ENCODE measurements around the gene SNX21.
A peak's percentile ranks its signal among the peaks of the same experiment; 100 is the strongest.

SNX21 gene

DNA sequence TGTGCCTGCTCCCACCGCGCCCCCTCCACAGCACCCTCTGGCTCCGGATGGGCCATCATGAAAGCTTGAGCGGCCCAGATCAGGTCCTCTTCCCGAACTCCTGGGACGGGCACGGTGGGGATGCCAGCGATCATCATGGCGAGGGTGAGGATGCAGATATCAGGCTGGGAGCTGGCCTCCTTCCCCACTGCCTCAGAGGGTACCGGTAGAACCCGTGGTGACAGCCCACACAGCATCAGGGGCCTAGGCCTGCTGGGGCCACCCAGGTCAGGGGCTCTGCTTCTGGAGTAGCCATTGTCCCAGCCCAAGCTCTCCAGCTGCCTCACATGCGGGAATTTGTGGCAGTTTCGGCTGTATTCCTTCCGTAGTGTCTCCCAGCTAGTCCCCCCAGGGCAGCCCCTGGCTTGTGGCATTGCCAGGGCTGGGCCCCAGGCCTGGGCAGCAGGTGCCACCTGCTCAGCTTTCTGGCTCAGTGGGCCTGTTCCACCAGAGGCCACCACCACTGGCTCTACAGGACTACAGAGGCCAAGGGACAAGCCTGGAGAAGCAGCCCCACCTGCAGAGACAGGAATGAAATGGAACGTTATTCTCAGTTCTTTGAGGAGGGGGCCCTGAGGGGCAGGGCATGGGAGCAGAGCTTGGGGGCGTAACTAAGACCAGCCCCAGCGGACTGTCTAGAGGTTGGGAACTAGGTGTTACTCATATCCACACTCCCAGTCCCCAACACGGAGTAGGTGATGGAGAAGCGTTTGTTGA, 53.2 kb downstream of the SNX21 start:
- Histone ChIP-seq H3K4me3 (ENCODE audit: low read depth, low read length) (no peak overlapping the region), H3K36me3 (ENCODE audit: control insufficient read depth, insufficient read depth, low read length) (peaks cover 45% of the 10 kb centered on the region), H3K4me1 (ENCODE audit: control insufficient read depth, insufficient read depth, low read length) (no peaks in the 10 kb centered on the region), H3K27ac (ENCODE audit: low read depth, low read length) (no peak overlapping the region), H3K27me3 (ENCODE audit: control insufficient read depth, insufficient read depth, low read length) (no peaks in the 10 kb centered on the region), H3K9me3 (ENCODE audit: control insufficient read depth, insufficient read depth, low read depth, low read length) (no peaks in the 10 kb centered on the region), H3K9ac (ENCODE audit: low read length) (no peak overlapping the region)

- peaks cover 43% of the 10 kb centered on the region for H3K36me3 ChIP-seq (ENCODE audit: control insufficient read depth, insufficient read depth, low read length)
- H3K4me3 ChIP-seq (ENCODE audit: low read depth, low read length), result no peak within 1 kb of the TSS
- no peak within 1 kb of the TSS for H3K27ac ChIP-seq (ENCODE audit: low read depth, low read length)
- no peak within 1 kb of the TSS for H3K9ac ChIP-seq (ENCODE audit: low read length)
- no peaks in the 10 kb centered on the region for H3K9me3 ChIP-seq (ENCODE audit: control insufficient read depth, insufficient read depth, low read depth, low read length)
- H3K27me3 ChIP-seq (ENCODE audit: control insufficient read depth, insufficient read depth, low read length), result no peaks in the 10 kb centered on the region
- no peaks in the 10 kb centered on the region for H3K4me1 ChIP-seq (ENCODE audit: control insufficient read depth, insufficient read depth, low read length)
These were observed 53.7 kb downstream of the SNX21 start, which contains the start of gene SPATA25 for GRCh38 chr20:45887346-45887715. Gene SPATA25, minus strand, starts transcription at chr20:45887622. Its CDS starts 32 bp downstream, at chr20:45887590.

DNA sequence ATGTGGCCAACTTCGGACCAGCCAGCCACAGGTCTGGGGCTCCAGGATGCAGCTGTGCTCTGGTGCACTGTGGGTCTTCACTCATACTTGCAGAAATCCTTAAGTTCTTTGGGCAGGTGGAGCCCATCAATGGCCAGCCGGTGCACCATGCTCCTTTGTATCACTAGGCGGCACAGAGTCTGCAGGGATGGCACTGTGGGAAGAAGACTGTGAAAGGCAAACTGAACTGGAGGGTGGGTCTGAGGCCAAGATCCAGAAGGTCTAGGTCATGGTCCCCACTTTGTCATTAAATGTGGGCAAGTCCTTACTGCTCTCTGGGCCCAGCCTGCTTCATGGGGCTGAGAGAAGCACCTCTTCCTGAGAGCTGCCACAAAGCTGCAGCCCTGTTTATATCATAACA, 55.1 kb downstream of the SNX21 start:
- Histone ChIP-seq H3K36me3 (ENCODE audit: control insufficient read depth, insufficient read depth, low read length) (peaks cover 37% of the 10 kb centered on the region), H3K27me3 (ENCODE audit: control insufficient read depth, insufficient read depth, low read length) (no peaks in the 10 kb centered on the region), H3K27ac (ENCODE audit: low read depth, low read length) (no peak overlapping the region), H3K4me1 (ENCODE audit: control insufficient read depth, insufficient read depth, low read length) (no peaks in the 10 kb centered on the region), H3K9ac (ENCODE audit: low read length) (no peak overlapping the region), H3K4me3 (ENCODE audit: low read depth, low read length) (no peak overlapping the region), H3K9me3 (ENCODE audit: control insufficient read depth, insufficient read depth, low read depth, low read length) (no peaks in the 10 kb centered on the region)

DNA sequence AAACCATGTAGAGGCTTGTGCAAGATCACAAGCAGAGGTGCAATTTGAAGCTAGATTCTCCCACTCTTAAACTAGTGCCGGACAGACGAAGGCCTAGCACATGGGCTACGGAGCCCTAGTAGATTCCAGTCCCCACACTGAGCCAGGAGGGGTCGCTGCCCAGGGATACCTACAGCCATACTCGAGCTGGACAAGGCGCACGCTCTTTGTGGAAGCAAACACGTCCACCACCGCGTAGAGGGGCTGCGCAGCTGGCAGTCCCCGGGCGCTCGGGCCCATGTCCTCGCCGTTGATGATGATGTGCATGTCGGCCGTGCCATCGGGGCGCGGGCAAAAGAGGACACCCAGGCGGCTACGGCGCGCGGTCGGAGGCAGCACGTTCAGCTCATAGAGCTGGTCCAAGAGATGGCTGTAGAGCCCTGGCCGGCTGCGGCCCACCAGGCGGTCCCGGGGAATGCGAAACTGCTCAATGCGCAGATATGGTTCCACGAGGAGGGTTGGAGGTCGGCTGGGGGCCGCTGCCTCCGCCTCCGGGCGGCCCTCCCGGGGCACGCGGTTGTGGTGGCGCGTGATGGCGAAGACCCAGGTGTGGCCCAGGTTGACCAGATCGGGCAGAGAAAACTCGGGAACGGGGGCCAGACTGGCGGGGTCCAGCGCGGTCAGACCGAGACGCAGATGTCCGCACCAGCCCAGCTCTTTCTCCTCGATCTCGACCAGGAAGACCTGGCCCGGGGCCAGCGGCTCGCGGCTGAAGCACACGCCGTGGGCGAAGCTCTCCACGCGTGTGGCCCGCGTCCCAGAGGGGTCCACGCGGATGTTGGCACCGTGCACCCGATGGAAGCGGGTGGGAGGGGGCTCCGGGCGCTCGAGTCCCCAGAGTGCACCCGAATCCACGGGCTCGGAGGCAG, 56.7 kb downstream of the SNX21 start:
- no peaks in the 10 kb centered on the region for H3K27me3 ChIP-seq (ENCODE audit: control insufficient read depth, insufficient read depth, low read length)
- no peaks in the 10 kb centered on the region for H3K9me3 ChIP-seq (ENCODE audit: control insufficient read depth, insufficient read depth, low read depth, low read length)
- no peaks in the 10 kb centered on the region for H3K4me1 ChIP-seq (ENCODE audit: control insufficient read depth, insufficient read depth, low read length)
- H3K9ac ChIP-seq (ENCODE audit: low read length), result peak overlapping the region; percentile 75
- H3K27ac ChIP-seq (ENCODE audit: low read depth, low read length), result peak overlapping the region; percentile 30; the same call in 1 of the 2 replicates
- peak overlapping the region; percentile 83 for H3K4me3 ChIP-seq (ENCODE audit: low read depth, low read length)
- H3K36me3 ChIP-seq (ENCODE audit: control insufficient read depth, insufficient read depth, low read length), result peaks cover 46% of the 10 kb centered on the region

DNA sequence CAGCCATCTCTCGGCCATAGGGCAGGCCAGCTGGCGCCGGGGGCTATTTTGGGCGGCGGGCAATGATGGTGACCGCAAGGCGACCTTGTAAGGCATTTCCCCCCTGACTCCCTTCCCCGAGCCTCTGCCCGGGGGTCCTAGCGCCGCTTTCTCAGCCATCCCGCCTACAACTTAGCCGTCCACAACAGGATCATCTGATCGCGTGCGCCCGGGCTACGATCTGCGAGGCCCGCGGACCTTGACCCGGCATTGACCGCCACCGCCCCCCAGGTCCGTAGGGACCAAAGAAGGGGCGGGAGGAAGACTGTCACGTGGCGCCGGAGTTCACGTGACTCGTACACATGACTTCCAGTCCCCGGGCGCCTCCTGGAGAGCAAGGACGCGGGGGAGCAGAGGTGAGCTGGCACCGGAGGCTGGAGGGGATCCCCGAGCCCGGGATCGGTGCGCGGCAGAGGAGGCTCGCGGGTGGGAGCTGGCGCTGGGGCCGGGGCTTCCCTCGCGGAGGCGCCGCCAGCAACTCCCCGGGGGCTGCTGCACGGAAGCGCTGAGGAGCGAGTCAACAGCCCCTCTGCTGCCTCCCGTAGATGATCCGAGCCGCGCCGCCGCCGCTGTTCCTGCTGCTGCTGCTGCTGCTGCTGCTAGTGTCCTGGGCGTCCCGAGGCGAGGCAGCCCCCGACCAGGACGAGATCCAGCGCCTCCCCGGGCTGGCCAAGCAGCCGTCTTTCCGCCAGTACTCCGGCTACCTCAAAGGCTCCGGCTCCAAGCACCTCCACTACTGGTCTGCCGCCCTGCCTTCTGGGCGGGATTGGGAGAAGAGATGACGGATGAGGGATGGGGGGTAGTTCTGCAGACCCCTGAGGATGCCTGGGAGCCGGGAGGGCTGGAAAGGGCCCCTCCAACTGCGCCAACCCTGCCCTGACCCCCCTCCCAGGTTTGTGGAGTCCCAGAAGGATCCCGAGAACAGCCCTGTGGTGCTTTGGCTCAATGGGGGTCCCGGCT, 57.7 kb downstream of the SNX21 start, which contains the start of the genes CTSA and NEURL2:
TSS of gene CTSA (plus strand) at position 351 of the 999 bp plus-strand sequence. CDS start at position 585, 234 bp downstream.
TSS of gene NEURL2 (minus strand) at position 224 of the 999 bp plus-strand sequence. CDS start at position 7, 217 bp downstream.
- Histone ChIP-seq H3K27me3 (ENCODE audit: control insufficient read depth, insufficient read depth, low read length) (no peaks in the 10 kb centered on the region), H3K36me3 (ENCODE audit: control insufficient read depth, insufficient read depth, low read length) (peaks cover 41% of the 10 kb centered on the region), H3K4me3 (ENCODE audit: low read depth, low read length) (peak within 1 kb of the TSS; percentile 83), H3K9ac (ENCODE audit: low read length) (peak within 1 kb of the TSS; percentile 75), H3K9me3 (ENCODE audit: control insufficient read depth, insufficient read depth, low read depth, low read length) (no peaks in the 10 kb centered on the region), H3K4me1 (ENCODE audit: control insufficient read depth, insufficient read depth, low read length) (no peaks in the 10 kb centered on the region), H3K27ac (ENCODE audit: low read depth, low read length) (peak within 1 kb of the TSS; percentile 30; the same call in 1 of the 2 replicates)

DNA sequence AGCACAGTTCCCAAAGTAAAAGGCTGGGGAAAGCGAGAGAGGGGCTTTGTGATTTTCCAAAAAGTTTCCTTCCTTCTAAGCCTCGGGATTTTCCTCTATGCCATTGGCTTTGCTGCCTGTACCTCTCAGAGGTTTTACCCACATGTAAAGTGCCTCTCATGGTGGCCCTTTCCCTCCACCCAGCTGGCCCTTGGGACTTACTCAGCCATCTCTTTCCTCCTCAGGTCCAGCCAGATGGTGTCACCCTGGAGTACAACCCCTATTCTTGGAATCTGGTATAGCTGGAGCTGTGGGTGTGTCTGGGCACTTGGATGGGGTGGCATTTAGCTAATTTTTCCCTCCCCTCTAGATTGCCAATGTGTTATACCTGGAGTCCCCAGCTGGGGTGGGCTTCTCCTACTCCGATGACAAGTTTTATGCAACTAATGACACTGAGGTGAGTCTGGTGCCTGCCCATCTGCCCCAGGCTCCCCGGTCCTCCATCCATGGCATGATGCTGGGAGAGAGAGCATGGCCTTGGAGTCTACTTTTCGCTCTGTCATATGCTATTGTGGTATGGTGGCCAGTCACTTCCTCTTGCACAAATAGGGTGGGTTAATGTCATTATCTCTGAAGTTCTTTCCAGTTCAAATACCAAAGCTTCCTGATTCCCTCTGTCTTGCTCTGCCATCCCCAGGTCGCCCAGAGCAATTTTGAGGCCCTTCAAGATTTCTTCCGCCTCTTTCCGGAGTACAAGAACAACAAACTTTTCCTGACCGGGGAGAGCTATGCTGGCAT, 58.6 kb downstream of the SNX21 start:
- H3K27me3 ChIP-seq (ENCODE audit: control insufficient read depth, insufficient read depth, low read length), result no peaks in the 10 kb centered on the region
- no peak overlapping the region for H3K27ac ChIP-seq (ENCODE audit: low read depth, low read length)
- H3K36me3 ChIP-seq (ENCODE audit: control insufficient read depth, insufficient read depth, low read length), result peaks cover 41% of the 10 kb centered on the region
- H3K9ac ChIP-seq (ENCODE audit: low read length), result peak overlapping the region; percentile 75
- H3K4me3 ChIP-seq (ENCODE audit: low read depth, low read length), result peak overlapping the region; percentile 83
- H3K9me3 ChIP-seq (ENCODE audit: control insufficient read depth, insufficient read depth, low read depth, low read length), result no peaks in the 10 kb centered on the region
- H3K4me1 ChIP-seq (ENCODE audit: control insufficient read depth, insufficient read depth, low read length), result no peaks in the 10 kb centered on the region
